PFSK-1 (cell line): ENCODE measurements around the gene TTYH2.

Source experiments
- FOXP2 ChIP-seq: optimal IDR thresholded peaks from 2 replicates; pipeline ENCODE3; 2011; ENCODE audit warnings: borderline replicate concordance, control low read depth, inconsistent platforms; ENCODE audit not compliant: insufficient read depth; ENCODE audit errors: extremely low read length, extremely low read depth
- POLR2AphosphoS5 ChIP-seq: IDR thresholded peaks from 2 replicates; pipeline ENCODE4 v1.6.1; 2012; ENCODE audit warnings: low read depth, mild to moderate bottlenecking, control low read depth, low read length, moderate library complexity
- SIN3A ChIP-seq: IDR thresholded peaks from 2 replicates; pipeline ENCODE4 v1.6.1; 2012; ENCODE audit warnings: mild to moderate bottlenecking, low read length, moderate library complexity, borderline replicate concordance; ENCODE audit not compliant: insufficient read depth
- TAF1 ChIP-seq: IDR thresholded peaks from 2 replicates; pipeline ENCODE4 v1.6.1; 2012; ENCODE audit warnings: low read length, control low read depth, borderline replicate concordance; ENCODE audit not compliant: insufficient read depth
- TF ChIP-seq, protein P1 (sequence below), 2 experiments: IDR thresholded peaks; 2 replicates each; pipeline versions ENCODE4 v1.6.1 to v1.8.0; 2011 to 2012; ENCODE audit warnings: low read depth in 2 of 2, low read length in 2 of 2, control low read depth in 1 of 2, inconsistent platforms in 1 of 2, mild to moderate bottlenecking in 1 of 2, moderate library complexity in 1 of 2; ENCODE audit not compliant: insufficient read depth in 1 of 2

The TTYH2 gene

DNA sequence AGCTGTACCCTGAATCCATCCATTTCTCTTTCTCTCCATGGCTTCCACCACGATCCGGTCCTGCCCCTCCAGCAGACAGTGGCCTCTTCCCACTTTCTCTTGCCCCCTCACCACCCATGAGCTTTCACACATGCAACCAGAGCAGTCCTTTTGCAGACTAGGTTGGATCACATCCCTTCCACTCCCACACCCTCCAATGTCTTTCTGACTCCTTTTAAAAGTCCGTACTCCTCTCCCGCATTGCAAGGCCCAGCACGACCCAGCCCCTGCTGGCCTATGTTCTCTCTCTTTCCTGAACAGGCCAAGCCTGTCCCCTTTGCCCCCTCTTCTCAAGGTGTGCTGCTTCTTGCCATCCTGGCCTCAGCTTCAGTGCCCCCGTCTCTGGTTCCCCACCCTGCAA, 38.2 kb downstream of the TTYH2 start:
- TF ChIP-seq FOXP2 (no peak), TAF1 (no peak), SIN3A (no peak)

DNA sequence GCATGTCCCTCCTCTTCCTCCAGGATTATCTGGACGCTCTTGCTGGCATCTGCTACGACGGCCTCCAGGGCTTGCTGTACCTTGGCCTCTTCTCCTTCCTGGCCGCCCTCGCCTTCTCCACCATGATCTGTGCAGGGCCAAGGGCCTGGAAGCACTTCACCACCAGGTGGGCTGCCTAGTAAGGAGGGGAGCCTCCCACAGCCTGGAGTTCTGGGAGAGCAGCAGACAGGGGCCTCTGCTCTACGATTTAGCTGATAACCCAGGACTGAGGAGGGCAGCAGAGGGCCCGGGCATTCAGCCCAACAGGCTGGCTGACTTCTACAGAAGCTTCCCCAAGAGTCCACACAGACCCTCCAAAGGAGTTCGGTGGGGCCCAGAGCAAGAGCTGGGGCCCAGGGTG, 38.8 kb downstream of the TTYH2 start:
- TF ChIP-seq SIN3A (no peak), TAF1 (no peak), FOXP2 (no peak), POLR2AphosphoS5 (no peak)
- TF ChIP-seq, protein P1, sequence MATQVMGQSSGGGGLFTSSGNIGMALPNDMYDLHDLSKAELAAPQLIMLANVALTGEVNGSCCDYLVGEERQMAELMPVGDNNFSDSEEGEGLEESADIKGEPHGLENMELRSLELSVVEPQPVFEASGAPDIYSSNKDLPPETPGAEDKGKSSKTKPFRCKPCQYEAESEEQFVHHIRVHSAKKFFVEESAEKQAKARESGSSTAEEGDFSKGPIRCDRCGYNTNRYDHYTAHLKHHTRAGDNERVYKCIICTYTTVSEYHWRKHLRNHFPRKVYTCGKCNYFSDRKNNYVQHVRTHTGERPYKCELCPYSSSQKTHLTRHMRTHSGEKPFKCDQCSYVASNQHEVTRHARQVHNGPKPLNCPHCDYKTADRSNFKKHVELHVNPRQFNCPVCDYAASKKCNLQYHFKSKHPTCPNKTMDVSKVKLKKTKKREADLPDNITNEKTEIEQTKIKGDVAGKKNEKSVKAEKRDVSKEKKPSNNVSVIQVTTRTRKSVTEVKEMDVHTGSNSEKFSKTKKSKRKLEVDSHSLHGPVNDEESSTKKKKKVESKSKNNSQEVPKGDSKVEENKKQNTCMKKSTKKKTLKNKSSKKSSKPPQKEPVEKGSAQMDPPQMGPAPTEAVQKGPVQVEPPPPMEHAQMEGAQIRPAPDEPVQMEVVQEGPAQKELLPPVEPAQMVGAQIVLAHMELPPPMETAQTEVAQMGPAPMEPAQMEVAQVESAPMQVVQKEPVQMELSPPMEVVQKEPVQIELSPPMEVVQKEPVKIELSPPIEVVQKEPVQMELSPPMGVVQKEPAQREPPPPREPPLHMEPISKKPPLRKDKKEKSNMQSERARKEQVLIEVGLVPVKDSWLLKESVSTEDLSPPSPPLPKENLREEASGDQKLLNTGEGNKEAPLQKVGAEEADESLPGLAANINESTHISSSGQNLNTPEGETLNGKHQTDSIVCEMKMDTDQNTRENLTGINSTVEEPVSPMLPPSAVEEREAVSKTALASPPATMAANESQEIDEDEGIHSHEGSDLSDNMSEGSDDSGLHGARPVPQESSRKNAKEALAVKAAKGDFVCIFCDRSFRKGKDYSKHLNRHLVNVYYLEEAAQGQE (IDR thresholded peaks at IDR 0.05; ENCODE audit: insufficient read depth in 1 of 2, low read depth in 2 of 2, low read length in 2 of 2) = no peak

DNA sequence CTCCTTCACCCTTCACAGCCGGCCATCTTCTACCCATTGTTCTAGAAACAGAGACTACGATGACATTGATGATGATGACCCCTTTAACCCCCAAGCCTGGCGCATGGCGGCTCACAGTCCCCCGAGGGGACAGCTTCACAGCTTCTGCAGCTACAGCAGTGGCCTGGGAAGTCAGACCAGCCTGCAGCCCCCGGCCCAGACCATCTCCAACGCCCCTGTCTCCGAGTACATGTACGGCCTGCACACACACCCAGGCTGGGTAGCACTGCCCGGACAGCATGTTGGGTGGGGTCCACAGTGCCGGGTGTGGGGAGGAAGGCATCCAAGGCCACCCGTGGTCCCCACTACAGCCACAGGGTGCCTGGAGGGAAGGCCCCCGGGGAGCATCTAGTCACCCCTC, 39.7 kb downstream of the TTYH2 start:
- no peak for TF ChIP-seq POLR2AphosphoS5
- no peak for TF ChIP-seq FOXP2
- TF ChIP-seq, protein P1 (IDR thresholded peaks at IDR 0.05; ENCODE audit: insufficient read depth in 1 of 2, low read depth in 2 of 2, low read length in 2 of 2) = no peak
- TF ChIP-seq TAF1 = no peak
- no peak for TF ChIP-seq SIN3A

DNA sequence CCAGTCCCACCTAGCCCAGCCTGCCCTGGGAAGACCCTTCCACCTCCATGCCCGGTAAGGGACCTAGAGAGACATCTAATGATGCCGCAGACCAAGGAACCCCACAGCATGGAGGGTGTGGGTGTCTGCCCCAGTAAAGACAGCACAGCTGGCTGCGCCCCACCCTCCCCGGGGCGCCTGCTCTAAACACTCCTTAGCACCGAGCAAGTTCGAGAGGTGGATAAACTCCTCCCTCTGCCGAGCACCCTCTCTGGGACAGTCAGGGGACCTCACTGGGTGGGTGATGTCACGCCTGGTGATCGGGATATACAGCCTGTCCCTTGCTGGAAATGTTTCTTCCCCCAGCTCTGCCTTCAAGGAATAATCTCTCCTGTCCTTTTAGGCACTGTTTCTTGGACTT, 43.9 kb downstream of the TTYH2 start:
- TF ChIP-seq, protein P1 (IDR thresholded peaks at IDR 0.05; ENCODE audit: insufficient read depth in 1 of 2, low read depth in 2 of 2, low read length in 2 of 2) = no peak
- TF ChIP-seq TAF1 (no peak), FOXP2 (no peak), SIN3A (no peak), POLR2AphosphoS5 (no peak)

DNA sequence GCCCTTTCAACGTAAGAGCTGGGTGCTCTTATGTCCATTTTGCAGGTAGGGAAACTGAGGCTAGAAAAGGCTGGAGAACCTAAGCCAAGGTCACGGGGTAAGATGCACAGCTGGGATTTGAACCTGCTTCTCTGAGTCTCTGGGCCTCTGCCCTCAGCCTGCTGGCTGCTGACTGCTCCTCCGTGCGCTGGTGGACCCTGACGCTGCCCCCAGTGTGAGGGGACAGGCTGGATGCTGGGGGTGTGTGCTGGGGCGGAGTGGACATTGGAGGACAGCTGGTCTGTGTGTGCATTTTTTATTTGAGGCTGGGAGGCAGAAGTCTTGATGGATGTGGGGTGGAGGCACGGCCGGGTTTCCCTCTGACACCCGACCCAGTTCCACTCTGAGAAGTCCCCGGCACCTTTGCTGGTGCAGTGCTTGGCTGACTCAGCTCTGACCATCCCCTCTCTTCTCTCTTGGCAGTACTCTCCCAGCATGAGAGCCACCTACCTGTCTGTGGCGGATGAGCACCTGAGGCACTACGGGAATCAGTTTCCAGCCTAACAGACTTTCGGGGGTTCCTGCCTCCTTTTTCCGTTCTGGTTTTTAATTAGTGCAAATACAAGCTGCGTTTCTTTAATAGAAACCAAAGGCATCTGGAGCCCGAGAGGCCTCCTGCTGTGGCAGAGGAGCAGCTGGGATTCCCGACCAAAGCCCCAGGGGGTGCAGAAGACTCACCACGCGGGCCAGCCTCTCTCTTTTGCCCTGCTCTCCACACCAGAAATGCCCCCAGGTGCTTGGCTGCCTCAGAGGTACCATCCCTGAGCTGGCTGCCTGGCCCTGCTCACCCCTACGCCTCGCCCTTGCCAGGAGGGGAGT, 46.5 kb downstream of the TTYH2 start:
- TF ChIP-seq SIN3A (no peak), POLR2AphosphoS5 (no peak), TAF1 (no peak), FOXP2 (no peak)
- TF ChIP-seq, protein P1 (IDR thresholded peaks at IDR 0.05; ENCODE audit: insufficient read depth in 1 of 2, low read depth in 2 of 2, low read length in 2 of 2) = no peak
